Subcutaneous adipose tissue (tissue), 4 donors: ENCODE data around the gene COA5. TPM values are rescaled to one million over a fixed set of nuclear protein-coding genes. Genes with fewer than 3 reads are reported as not detected.

Experiments
- CTCF ChIP-seq: fragments of 450-650 bp; IDR thresholded peaks from one replicate; pipeline ENCODE4 v1.5.1; 2016; ENCODE audit warnings: low read depth, mild to moderate bottlenecking, control low read depth, antibody characterized with exemption, moderate library complexity
- total RNA-seq, 4 donors: library from RNA; depleted of rRNA; stranded (reverse); fragments of >200 nt; gene quantifications; one replicate each; pipeline ENCODE4 v1.1.0, GENCODE V29; 2016

COA5 gene
- total RNA-seq, 4 donors from 2014 or later, result 33.1 to 48.7 (median 37.6) TPM

GRCh38 chr2:98617149-98617548 lies 8.8 kb upstream of the COA5 start:
- TF ChIP-seq CTCF, result no peak

- no peak for TF ChIP-seq CTCF
These were observed 7.2 kb upstream of the COA5 start for GRCh38 chr2:98615481-98615880.

GRCh38 chr2:98614024-98614739 lies 5.9 kb upstream of the COA5 start:
- no peak for TF ChIP-seq CTCF

GRCh38 chr2:98608962-98609604 lies 771 bp upstream of the COA5 start:
- TF ChIP-seq CTCF, result no peak

GRCh38 chr2:98607741-98608115 lies 584 bp downstream of the COA5 start:
- TF ChIP-seq CTCF, result no peak

- TF ChIP-seq CTCF, result no peak
These were observed 1.2 kb downstream of the COA5 start for GRCh38 chr2:98607104-98607503.

GRCh38 chr2:98606431-98606830 lies 1.9 kb downstream of the COA5 start:
- no peak for TF ChIP-seq CTCF
